K562 (cell line): ENCODE measurements around the gene PADI4. TPM values are rescaled to one million over a fixed set of nuclear protein-coding genes. Genes with fewer than 3 reads are reported as not detected.

Source experiments
- L3MBTL2 ChIP-seq: fragments of 450-650 bp; IDR thresholded peaks from 2 replicates; pipeline ENCODE4 v1.6.1; 2016; ENCODE audit warnings: mild to moderate bottlenecking, moderate library complexity
- MCM7 ChIP-seq, 2 experiments: fragments of 450-650 bp; IDR thresholded peaks; 2 replicates each; pipeline ENCODE4 v1.6.1; 2016 to 2018
- RBM15 ChIP-seq: fragments of 200-400 bp; formaldehyde crosslinking; IDR thresholded peaks from 2 replicates; pipeline ENCODE4 v1.6.1; 2018; ENCODE audit warnings: mild to moderate bottlenecking, low read length, moderate library complexity; ENCODE audit not compliant: insufficient read depth
- RCOR1 ChIP-seq, 2 experiments: IDR thresholded peaks; 2 replicates each; pipeline ENCODE4 v1.6.1; 2012; ENCODE audit warnings: low read depth in 2 of 2, low read length in 2 of 2, borderline replicate concordance in 1 of 2, improper control_type of control experiment in 1 of 2
- SMARCA4 ChIP-seq: fragments of 450-650 bp; IDR thresholded peaks from 2 replicates; pipeline ENCODE4 v1.6.1; 2016
- polyA plus RNA-seq, 8 experiments: library from polyadenylated mRNA; depleted of rRNA in 4 of 8; stranded (reverse) in 5 of 8; unstranded in 3 of 8; fragments of >200 nt; fragmentation: Nextera tagmentation in 2 of 8; fragmentation: Illumina TruSeq in 1 of 8; extraction: Ambion mirVana in 2 of 8; extraction: Trizol in 1 of 8; gene quantifications; 2 replicates each; pipeline versions ENCODE4 v1.2.1 to v1.2.3, GENCODE V29; 2011 to 2014; ENCODE audit warnings: inconsistent platforms in 1 of 8, missing spikeins in 1 of 8
- total RNA-seq, 7 experiments: library from RNA; depleted of rRNA in 6 of 7; stranded (reverse); fragments of >200 nt in 6 of 7; fragmentation: Illumina TruSeq in 2 of 7; extraction: Trizol in 2 of 7; gene quantifications; 2 replicates each; pipeline versions ENCODE4 v1.2.1 to v1.2.3, GENCODE V29; 2011 to 2021; ENCODE audit warnings: low replicate concordance in 1 of 7
- TF ChIP-seq, protein P1 (sequence below): sonication (generic); formaldehyde crosslinking; IDR thresholded peaks from 2 replicates; pipeline ENCODE4 v1.8.0; 2022; ENCODE audit warnings: mild to moderate bottlenecking, low read depth, missing genetic modification reagents
- TF ChIP-seq, protein P2 (sequence below): fragments of 450-650 bp; formaldehyde crosslinking; IDR thresholded peaks from 2 replicates; pipeline ENCODE4 v1.4.0; 2022; ENCODE audit warnings: mild to moderate bottlenecking, moderate library complexity

The PADI4 gene
- total and polyA plus RNA-seq, 9 of the 15 experiments (the other 6 are each of a cell fraction or from before 2014, with no cell fraction given): 0.22 to 0.33 TPM; not detected in 7

DNA sequence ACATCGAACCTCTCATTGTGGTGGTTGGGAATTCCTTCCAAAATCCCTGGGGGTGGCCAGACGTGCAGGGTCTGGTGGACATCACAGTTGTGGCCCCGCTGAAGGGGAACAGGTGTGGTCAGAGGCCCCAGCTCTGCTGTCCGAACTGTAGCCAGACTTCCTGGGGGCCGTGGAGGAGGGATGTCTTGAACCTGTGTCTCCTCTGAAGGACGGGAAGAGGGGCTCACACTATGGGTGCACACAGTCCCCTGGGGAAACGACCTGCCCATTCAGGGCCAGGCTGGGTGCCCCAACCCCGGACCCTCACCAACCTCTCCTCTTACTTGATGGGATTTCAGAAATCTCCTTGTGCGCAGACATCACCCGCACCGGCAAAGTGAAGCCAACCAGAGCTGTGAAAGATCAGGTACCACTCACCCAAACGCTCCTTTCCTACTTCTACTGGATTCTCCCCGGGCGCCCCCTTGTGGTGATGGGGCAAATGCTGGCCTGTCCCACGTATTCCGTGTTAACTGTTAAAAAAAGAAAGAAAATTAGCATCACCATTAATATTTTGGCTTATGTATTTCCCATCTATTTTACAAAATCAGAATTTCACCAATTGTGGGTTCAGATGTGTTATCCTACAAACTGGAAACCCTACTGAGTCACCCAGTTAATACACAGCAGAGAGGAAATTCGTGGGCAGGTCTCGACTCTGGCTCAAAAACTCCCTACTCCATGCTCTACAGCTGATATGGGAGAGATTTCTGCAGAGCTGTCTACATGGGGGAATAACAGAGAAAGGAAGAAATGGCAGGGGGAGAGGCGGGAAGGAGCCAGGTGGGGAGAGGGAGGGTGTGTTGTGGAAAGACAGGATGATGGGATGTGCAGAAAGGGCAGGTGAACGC, 28.1 kb downstream of the PADI4 start (continued):
- TF ChIP-seq, protein P1, sequence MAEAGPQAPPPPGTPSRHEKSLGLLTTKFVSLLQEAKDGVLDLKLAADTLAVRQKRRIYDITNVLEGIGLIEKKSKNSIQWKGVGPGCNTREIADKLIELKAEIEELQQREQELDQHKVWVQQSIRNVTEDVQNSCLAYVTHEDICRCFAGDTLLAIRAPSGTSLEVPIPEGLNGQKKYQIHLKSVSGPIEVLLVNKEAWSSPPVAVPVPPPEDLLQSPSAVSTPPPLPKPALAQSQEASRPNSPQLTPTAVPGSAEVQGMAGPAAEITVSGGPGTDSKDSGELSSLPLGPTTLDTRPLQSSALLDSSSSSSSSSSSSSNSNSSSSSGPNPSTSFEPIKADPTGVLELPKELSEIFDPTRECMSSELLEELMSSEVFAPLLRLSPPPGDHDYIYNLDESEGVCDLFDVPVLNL (CRISPR knock-in tag): no peak
- TF ChIP-seq L3MBTL2 (no peak), MCM7 (IDR thresholded peaks at IDR 0.05) (no peak), RBM15 (no peak), RCOR1 (IDR thresholded peaks at IDR 0.05; ENCODE audit: borderline replicate concordance in 1 of 2, low read depth in 2 of 2, low read length in 2 of 2) (peak; percentile 66 to 94; a peak in 3 of 4 replicates), SMARCA4 (no peak)
- TF ChIP-seq, protein P2, sequence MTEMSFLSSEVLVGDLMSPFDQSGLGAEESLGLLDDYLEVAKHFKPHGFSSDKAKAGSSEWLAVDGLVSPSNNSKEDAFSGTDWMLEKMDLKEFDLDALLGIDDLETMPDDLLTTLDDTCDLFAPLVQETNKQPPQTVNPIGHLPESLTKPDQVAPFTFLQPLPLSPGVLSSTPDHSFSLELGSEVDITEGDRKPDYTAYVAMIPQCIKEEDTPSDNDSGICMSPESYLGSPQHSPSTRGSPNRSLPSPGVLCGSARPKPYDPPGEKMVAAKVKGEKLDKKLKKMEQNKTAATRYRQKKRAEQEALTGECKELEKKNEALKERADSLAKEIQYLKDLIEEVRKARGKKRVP (CRISPR knock-in tag): no peak
